Body of pancreas (tissue), 4 donors: ENCODE data around the gene RTL10. TPM values are rescaled to one million over a fixed set of nuclear protein-coding genes. Genes with fewer than 3 reads are reported as not detected.

Experiments used
- ATAC-seq: fragments of 150-250 bp; one replicate; pipeline ENCODE4 v1.9.1; 2016
- DNase-seq, 4 donors: peaks; one replicate each; pipeline ENCODE4 v3.0.0-alpha.2; 2019
- H3K27ac ChIP-seq, 4 donors: fragments of 200-600 bp; sonication (generic); 1 replicate in 3 of 4; 2 replicates in 1 of 4; pipeline versions ENCODE4 v1.5.1 to v1.6.1; 2016 to 2019; ENCODE audit warnings: mild to moderate bottlenecking in 1 of 4, mixed read lengths in 1 of 4, moderate library complexity in 1 of 4
- H3K27me3 ChIP-seq, 2 donors: fragments of 200-600 bp; sonication (generic); one replicate each; pipeline ENCODE4 v1.6.0; 2016; ENCODE audit warnings: mild to moderate bottlenecking in 1 of 2
- H3K36me3 ChIP-seq, 2 donors: fragments of 200-600 bp; sonication (generic); replicated peaks in 1 of 2; 2 replicates each; pipeline ENCODE4 v1.5.1; 2016; ENCODE audit warnings: low read depth in 2 of 2; ENCODE audit not compliant: insufficient read depth in 1 of 2
- H3K4me1 ChIP-seq: fragments of 200-600 bp; sonication (generic); one replicate; pipeline ENCODE4 v1.6.0; 2016
- H3K4me3 ChIP-seq, 2 donors: fragments of 200-600 bp; sonication (generic); 1 replicate in 1 of 2; 2 replicates in 1 of 2; pipeline ENCODE4 v1.5.1; 2016 to 2019
- H3K9me3 ChIP-seq, 3 donors: fragments of 200-600 bp; sonication (generic); 1 replicate in 2 of 3; 2 replicates in 1 of 3; pipeline ENCODE4 v1.5.1; 2016
- CTCF ChIP-seq, 7 experiments: fragments of 450-650 bp in 4 of 7; fragments of 200-600 bp in 3 of 7; sonication (generic) in 3 of 7; IDR thresholded peaks; one replicate each; pipeline ENCODE4 v1.5.1; 2016 to 2019; ENCODE audit warnings: antibody characterized with exemption in 7 of 7
- POLR2A ChIP-seq, 3 donors: fragments of 450-650 bp; IDR thresholded peaks; one replicate each; pipeline ENCODE4 v1.6.1; 2016; ENCODE audit warnings: antibody characterized with exemption in 3 of 3, mild to moderate bottlenecking in 2 of 3
- WGBS, 2 donors: methylation state at CpG; one replicate each; pipeline ENCODE4 v1.1.5; 2017; 5-methylcytosine and 5-hydroxymethylcytosine counted together
- intact Hi-C: fragments of 100-400 bp; cut with DNase I; formaldehyde crosslinking; loops from one replicate; pipeline ENCODE4 v1.15.1; 2023
- total RNA-seq, 2 donors: library from RNA; depleted of rRNA; stranded (reverse); fragments of >200 nt; gene quantifications; one replicate each; pipeline ENCODE4 v1.1.0, GENCODE V29; 2016

The RTL10 gene
- total RNA-seq, 2 donors from 2014 or later: 10.2 to 14.8 TPM

- no peak for ATAC-seq
- WGBS, 2 donors: 75 to 84% methylated on average over 8 to 11 of the region's 11 CpGs
- intact Hi-C loops: no loop called here
- DNase-seq: no peak
- Histone ChIP-seq H3K4me3 (no peak overlapping the region), H3K27me3 (no peaks in the 10 kb centered on the region), H3K4me1 (no peaks in the 10 kb centered on the region), H3K36me3 (no peaks in the 10 kb centered on the region), H3K9me3 (no peaks in the 10 kb centered on the region), H3K27ac (no peak overlapping the region)
- TF ChIP-seq POLR2A (IDR thresholded peaks at IDR 0.05) (no peak), CTCF (IDR thresholded peaks at IDR 0.05) (no peak)
Measured at GRCh38 chr22:19901577-19902244, 47.0 kb upstream of the RTL10 start.

GRCh38 chr22:19900707-19901436 lies 46.2 kb upstream of the RTL10 start:
- H3K4me3 ChIP-seq: no peak overlapping the region
- TF ChIP-seq CTCF (IDR thresholded peaks at IDR 0.05) (no peak), POLR2A (IDR thresholded peaks at IDR 0.05) (no peak)
- H3K27ac ChIP-seq: no peak overlapping the region
- intact Hi-C loops: no loop called here
- no peaks in the 10 kb centered on the region for H3K9me3 ChIP-seq
- no peaks in the 10 kb centered on the region for H3K27me3 ChIP-seq
- WGBS, 2 donors: 89 to 90% methylated on average over 10 to 13 of the region's 13 CpGs
- DNase-seq (no peak), ATAC-seq (no peak)
- H3K36me3 ChIP-seq: no peaks in the 10 kb centered on the region
- no peaks in the 10 kb centered on the region for H3K4me1 ChIP-seq

GRCh38 chr22:19898831-19899567 lies 44.3 kb upstream of the RTL10 start:
- H3K36me3 ChIP-seq: peaks cover 0 to 1% of the 10 kb centered on the region in 2 donors
- H3K4me3 ChIP-seq: no peak overlapping the region
- WGBS, 2 donors: 88 to 94% methylated on average over 14 to 16 of the region's 16 CpGs
- intact Hi-C loops: no loop called here
- no peaks in the 10 kb centered on the region for H3K9me3 ChIP-seq
- H3K4me1 ChIP-seq: no peaks in the 10 kb centered on the region
- ATAC-seq: no peak
- H3K27ac ChIP-seq: no peak overlapping the region
- TF ChIP-seq CTCF (IDR thresholded peaks at IDR 0.05): no peak
- DNase-seq: no peak
- no peaks in the 10 kb centered on the region for H3K27me3 ChIP-seq

- Histone ChIP-seq H3K4me3 (no peak overlapping the region), H3K36me3 (peaks cover 0 to 1% of the 10 kb centered on the region in 2 donors), H3K9me3 (no peaks in the 10 kb centered on the region), H3K27me3 (no peaks in the 10 kb centered on the region), H3K27ac (no peak overlapping the region), H3K4me1 (no peaks in the 10 kb centered on the region)
- intact Hi-C loops: no loop called here
- 89 to 94% methylated on average over 2 to 7 of the region's 7 CpGs for WGBS, 2 donors
- ATAC-seq (no peak), DNase-seq (no peak)
- TF ChIP-seq CTCF (IDR thresholded peaks at IDR 0.05) (no peak), POLR2A (IDR thresholded peaks at IDR 0.05) (no peak)
Measured at GRCh38 chr22:19898145-19898544, 43.5 kb upstream of the RTL10 start.
